Body of pancreas (tissue), 4 donors: ENCODE measurements around the gene IGF2BP3. TPM values are rescaled to one million over a fixed set of nuclear protein-coding genes. Genes with fewer than 3 reads are reported as not detected.
"Not testable (repeated sequence)": the region's sequence is repeated elsewhere in the genome, so short reads cannot be mapped to it uniquely, and the experiment has no call there.

ENCODE experiments used
- ATAC-seq: fragments of 150-250 bp; one replicate; pipeline ENCODE4 v1.9.1; 2016
- DNase-seq, 4 donors: peaks; one replicate each; pipeline ENCODE4 v3.0.0-alpha.2; 2019
- H3K27ac ChIP-seq, 4 donors: fragments of 200-600 bp; sonication (generic); 1 replicate in 3 of 4; 2 replicates in 1 of 4; pipeline versions ENCODE4 v1.5.1 to v1.6.1; 2016 to 2019; ENCODE audit warnings: mild to moderate bottlenecking in 1 of 4, mixed read lengths in 1 of 4, moderate library complexity in 1 of 4
- H3K27me3 ChIP-seq, 2 donors: fragments of 200-600 bp; sonication (generic); one replicate each; pipeline ENCODE4 v1.6.0; 2016; ENCODE audit warnings: mild to moderate bottlenecking in 1 of 2
- H3K36me3 ChIP-seq, 2 donors: fragments of 200-600 bp; sonication (generic); replicated peaks in 1 of 2; 2 replicates each; pipeline ENCODE4 v1.5.1; 2016; ENCODE audit warnings: low read depth in 2 of 2; ENCODE audit not compliant: insufficient read depth in 1 of 2
- H3K4me1 ChIP-seq: fragments of 200-600 bp; sonication (generic); one replicate; pipeline ENCODE4 v1.6.0; 2016
- H3K4me3 ChIP-seq, 2 donors: fragments of 200-600 bp; sonication (generic); 1 replicate in 1 of 2; 2 replicates in 1 of 2; pipeline ENCODE4 v1.5.1; 2016 to 2019
- H3K9me3 ChIP-seq, 3 donors: fragments of 200-600 bp; sonication (generic); 1 replicate in 2 of 3; 2 replicates in 1 of 3; pipeline ENCODE4 v1.5.1; 2016
- POLR2A ChIP-seq, 3 donors: fragments of 450-650 bp; IDR thresholded peaks; one replicate each; pipeline ENCODE4 v1.6.1; 2016; ENCODE audit warnings: antibody characterized with exemption in 3 of 3, mild to moderate bottlenecking in 2 of 3
- WGBS, 2 donors: methylation state at CpG; one replicate each; pipeline ENCODE4 v1.1.5; 2017; 5-methylcytosine and 5-hydroxymethylcytosine counted together
- intact Hi-C: fragments of 100-400 bp; cut with DNase I; formaldehyde crosslinking; loops from one replicate; pipeline ENCODE4 v1.15.1; 2023
- total RNA-seq, 2 donors: library from RNA; depleted of rRNA; stranded (reverse); fragments of >200 nt; gene quantifications; one replicate each; pipeline ENCODE4 v1.1.0, GENCODE V29; 2016
- TF ChIP-seq, protein P1 (sequence below), 7 experiments: fragments of 450-650 bp in 4 of 7; fragments of 200-600 bp in 3 of 7; sonication (generic) in 3 of 7; IDR thresholded peaks; one replicate each; pipeline ENCODE4 v1.5.1; 2016 to 2019; ENCODE audit warnings: antibody characterized with exemption in 7 of 7

The IGF2BP3 gene
- total RNA-seq, 2 donors from 2014 or later, result 0.33 to 1.3 TPM

GRCh38 chr7:23422384-23422783, 47.9 kb downstream of the IGF2BP3 start:
- H3K4me3 ChIP-seq, result no peak overlapping the region
- no peak for DNase-seq
- no peak for TF ChIP-seq POLR2A (IDR thresholded peaks at IDR 0.05)
- TF ChIP-seq, protein P1, sequence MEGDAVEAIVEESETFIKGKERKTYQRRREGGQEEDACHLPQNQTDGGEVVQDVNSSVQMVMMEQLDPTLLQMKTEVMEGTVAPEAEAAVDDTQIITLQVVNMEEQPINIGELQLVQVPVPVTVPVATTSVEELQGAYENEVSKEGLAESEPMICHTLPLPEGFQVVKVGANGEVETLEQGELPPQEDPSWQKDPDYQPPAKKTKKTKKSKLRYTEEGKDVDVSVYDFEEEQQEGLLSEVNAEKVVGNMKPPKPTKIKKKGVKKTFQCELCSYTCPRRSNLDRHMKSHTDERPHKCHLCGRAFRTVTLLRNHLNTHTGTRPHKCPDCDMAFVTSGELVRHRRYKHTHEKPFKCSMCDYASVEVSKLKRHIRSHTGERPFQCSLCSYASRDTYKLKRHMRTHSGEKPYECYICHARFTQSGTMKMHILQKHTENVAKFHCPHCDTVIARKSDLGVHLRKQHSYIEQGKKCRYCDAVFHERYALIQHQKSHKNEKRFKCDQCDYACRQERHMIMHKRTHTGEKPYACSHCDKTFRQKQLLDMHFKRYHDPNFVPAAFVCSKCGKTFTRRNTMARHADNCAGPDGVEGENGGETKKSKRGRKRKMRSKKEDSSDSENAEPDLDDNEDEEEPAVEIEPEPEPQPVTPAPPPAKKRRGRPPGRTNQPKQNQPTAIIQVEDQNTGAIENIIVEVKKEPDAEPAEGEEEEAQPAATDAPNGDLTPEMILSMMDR (IDR thresholded peaks at IDR 0.05), result no peak
- no peaks in the 10 kb centered on the region for H3K27me3 ChIP-seq
- intact Hi-C loops, result no loop called here
- 60 to 68% methylated on average over 7 of the region's 7 CpGs for WGBS, 2 donors
- peaks cover 9% of the 10 kb centered on the region for H3K4me1 ChIP-seq
- no peak for ATAC-seq
- no peaks in the 10 kb centered on the region for H3K9me3 ChIP-seq
- H3K36me3 ChIP-seq, result no peaks in the 10 kb centered on the region
- H3K27ac ChIP-seq, result no peak overlapping the region

DNA sequence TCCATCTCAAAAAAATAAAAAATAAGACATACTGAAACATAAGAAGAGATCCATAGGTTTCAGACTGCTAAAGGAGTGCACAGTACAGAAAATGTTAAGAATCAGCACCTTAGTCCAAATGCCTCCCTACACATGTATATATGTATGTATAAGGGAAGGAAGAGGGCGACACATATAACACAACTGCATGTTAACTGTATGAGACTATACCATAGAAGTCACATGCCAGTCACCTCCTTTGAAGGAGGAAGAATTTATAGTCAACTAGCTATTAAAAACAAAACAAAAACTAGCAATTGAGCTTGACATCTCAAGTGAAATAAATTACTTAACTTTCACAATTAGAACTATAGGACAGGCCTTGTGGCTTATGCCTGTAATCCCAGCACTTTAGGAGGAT, 50.4 kb downstream of the IGF2BP3 start:
- Histone ChIP-seq H3K36me3 (no peaks in the 10 kb centered on the region), H3K4me1 (peaks cover 9% of the 10 kb centered on the region), H3K9me3 (no peaks in the 10 kb centered on the region), H3K4me3 (no peak overlapping the region), H3K27me3 (no peaks in the 10 kb centered on the region), H3K27ac (no peak overlapping the region)
- TF ChIP-seq POLR2A (IDR thresholded peaks at IDR 0.05), result no peak
- WGBS, 2 donors, result 80 to 90% methylated on average over 1 of the region's 1 CpG
- intact Hi-C loops, result no loop called here
- DNase-seq (no peak), ATAC-seq (no peak)

GRCh38 chr7:23419160-23419559, 51.1 kb downstream of the IGF2BP3 start:
- intact Hi-C loops, result no loop called here
- H3K4me3 ChIP-seq, result no peak overlapping the region
- no peak for TF ChIP-seq POLR2A (IDR thresholded peaks at IDR 0.05)
- ATAC-seq (no peak), DNase-seq (no peak)
- WGBS, 2 donors, result 72 to 74% methylated on average over 3 of the region's 3 CpGs
- no peaks in the 10 kb centered on the region for H3K36me3 ChIP-seq
- no peaks in the 10 kb centered on the region for H3K9me3 ChIP-seq
- H3K27ac ChIP-seq, result no peak overlapping the region
- peaks cover 9% of the 10 kb centered on the region for H3K4me1 ChIP-seq
- H3K27me3 ChIP-seq, result no peaks in the 10 kb centered on the region

GRCh38 chr7:23418046-23418445, 52.2 kb downstream of the IGF2BP3 start:
- H3K36me3 ChIP-seq, result no peaks in the 10 kb centered on the region
- intact Hi-C loops, result no loop called here
- H3K4me3 ChIP-seq, result no peak overlapping the region
- no peaks in the 10 kb centered on the region for H3K27me3 ChIP-seq
- no peaks in the 10 kb centered on the region for H3K9me3 ChIP-seq
- ATAC-seq, result no peak
- TF ChIP-seq, protein P1 (IDR thresholded peaks at IDR 0.05), result no peak
- TF ChIP-seq POLR2A (IDR thresholded peaks at IDR 0.05), result no peak
- no peak overlapping the region for H3K27ac ChIP-seq
- DNase-seq, result no peak
- peaks cover 8% of the 10 kb centered on the region for H3K4me1 ChIP-seq

GRCh38 chr7:23415198-23415597, 55.1 kb downstream of the IGF2BP3 start:
- Histone ChIP-seq H3K4me1 (no peaks in the 10 kb centered on the region), H3K27ac (no peak overlapping the region), H3K36me3 (no peaks in the 10 kb centered on the region), H3K4me3 (no peak overlapping the region), H3K9me3 (no peaks in the 10 kb centered on the region), H3K27me3 (no peaks in the 10 kb centered on the region)
- intact Hi-C loops, result no loop called here
- WGBS, 2 donors, result 95 to 96% methylated on average over 37 of the region's 37 CpGs
- TF ChIP-seq, protein P1 (IDR thresholded peaks at IDR 0.05), result no peak
- no peak for TF ChIP-seq POLR2A (IDR thresholded peaks at IDR 0.05)
- no peak for ATAC-seq
- DNase-seq, result no peak

DNA sequence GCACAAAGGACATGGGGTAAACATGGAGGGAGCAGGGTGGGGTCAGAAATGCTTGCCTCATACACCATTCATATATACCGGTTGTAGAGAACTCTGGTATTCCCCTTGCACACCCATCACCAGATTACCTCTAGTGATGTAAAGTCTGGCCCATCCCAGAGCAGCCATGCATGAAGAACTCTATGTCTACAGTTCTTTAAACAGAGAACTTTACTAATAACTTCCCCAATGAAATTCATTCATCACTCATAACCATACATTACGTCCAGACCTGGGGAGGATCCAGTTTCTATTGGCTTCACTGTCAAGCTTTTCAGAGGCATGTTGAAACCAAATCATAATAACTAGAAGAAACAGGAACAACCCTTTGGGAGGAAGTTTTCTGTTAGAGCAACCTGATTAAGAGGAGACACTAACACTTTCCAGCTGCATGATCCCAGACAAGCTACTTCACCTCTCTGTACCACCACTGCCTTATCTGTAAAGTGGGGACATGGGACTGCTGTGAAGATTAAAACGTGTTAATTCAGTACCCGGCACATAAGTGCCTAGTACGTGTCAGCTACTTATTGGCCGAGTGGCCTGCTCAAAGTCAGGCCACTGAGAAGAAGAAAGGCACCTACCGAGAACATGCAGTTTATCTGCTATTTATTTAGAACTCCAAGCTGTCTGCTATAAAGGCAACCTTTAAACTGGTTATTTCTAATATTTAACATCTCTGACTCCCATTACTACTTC, 59.7 kb downstream of the IGF2BP3 start:
- H3K27ac ChIP-seq, result no peak overlapping the region
- intact Hi-C loops, result no loop called here
- H3K27me3 ChIP-seq, result no peaks in the 10 kb centered on the region
- no peak for TF ChIP-seq POLR2A (IDR thresholded peaks at IDR 0.05)
- H3K4me3 ChIP-seq, result no peak overlapping the region
- H3K4me1 ChIP-seq, result no peaks in the 10 kb centered on the region
- no peaks in the 10 kb centered on the region for H3K36me3 ChIP-seq
- no peaks in the 10 kb centered on the region for H3K9me3 ChIP-seq
- 61 to 76% methylated on average over 7 of the region's 7 CpGs for WGBS, 2 donors
- DNase-seq (no peak), ATAC-seq (no peak)

GRCh38 chr7:23406564-23406963, 63.7 kb downstream of the IGF2BP3 start:
- H3K36me3 ChIP-seq, intact Hi-C loops, ATAC-seq, H3K9me3 ChIP-seq, H3K4me1 ChIP-seq, DNase-seq, H3K27ac ChIP-seq, H3K4me3 ChIP-seq, H3K27me3 ChIP-seq: not testable (repeated sequence)
- 85 to 90% methylated on average over 2 of the region's 2 CpGs for whole genome bisulfite sequencing, 2 donors
